ENCODE results near the gene AKT2.
A peak's percentile ranks its signal among the peaks of the same experiment; 100 is the strongest.

Gene AKT2

GRCh38 chr19:40298026-40298425, 12.9 kb upstream of the AKT2 start:
- no peak for DNase-seq

DNA sequence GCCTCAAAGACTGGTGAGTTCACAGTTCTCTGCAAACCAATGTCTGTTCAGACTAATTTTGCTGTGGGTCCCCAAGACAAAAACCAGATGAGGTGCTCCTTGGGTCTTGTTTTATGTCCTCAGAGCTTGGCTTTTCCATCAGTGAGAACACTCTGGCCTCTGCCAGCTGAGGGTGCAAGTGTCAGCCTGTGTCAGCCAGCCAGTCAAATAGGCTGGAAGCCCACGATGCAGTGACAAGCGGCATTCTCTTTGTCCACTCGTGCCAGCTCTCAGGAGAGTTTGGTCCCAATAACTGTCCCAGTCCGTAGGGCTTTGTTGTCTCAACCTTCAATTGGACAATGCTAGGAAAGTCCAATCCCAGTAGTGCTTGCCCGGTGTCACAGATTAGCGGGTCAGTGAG, 9.4 kb upstream of the AKT2 start:
- DNase-seq, result no peak

DNA sequence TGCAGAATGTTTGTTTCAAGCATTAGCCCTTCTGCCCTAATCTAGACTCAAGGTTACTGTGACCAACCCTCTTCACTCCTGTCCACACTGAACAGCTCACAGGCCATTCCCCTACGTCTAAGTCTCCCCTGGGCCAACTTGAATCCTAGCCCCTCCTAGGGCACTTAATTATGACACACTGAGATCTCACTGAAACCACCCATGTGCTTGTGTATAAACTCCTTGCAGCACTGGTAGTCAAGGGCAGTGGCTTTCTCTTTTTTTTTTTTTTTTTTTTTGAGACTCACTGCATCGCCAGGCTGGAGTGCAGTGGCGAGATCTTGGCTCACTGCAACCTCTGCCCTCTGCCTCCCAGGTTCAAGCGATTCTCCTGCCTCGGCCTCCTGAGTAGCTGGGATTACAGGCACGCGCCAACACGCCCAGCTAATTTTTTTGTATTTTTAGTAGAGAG, 1.9 kb upstream of the AKT2 start:
- DNase-seq, result no peak

GRCh38 chr19:40286235-40286970, 1.3 kb upstream of the AKT2 start:
- DNase-seq, result peak; percentile 33

GRCh38 chr19:40285353-40286234, 449 bp upstream of the AKT2 start:
- DNase-seq, result peak; percentile 99

GRCh38 chr19:40284251-40284500, 969 bp downstream of the AKT2 start:
- no peak for DNase-seq

- DNase-seq, result peak; percentile 58
These were observed 1.5 kb downstream of the AKT2 start for GRCh38 chr19:40283414-40284250.

- no peak for DNase-seq
These were observed 2.2 kb downstream of the AKT2 start for GRCh38 chr19:40282920-40283319.

GRCh38 chr19:40282209-40282580, 3.0 kb downstream of the AKT2 start:
- no peak for DNase-seq

DNA sequence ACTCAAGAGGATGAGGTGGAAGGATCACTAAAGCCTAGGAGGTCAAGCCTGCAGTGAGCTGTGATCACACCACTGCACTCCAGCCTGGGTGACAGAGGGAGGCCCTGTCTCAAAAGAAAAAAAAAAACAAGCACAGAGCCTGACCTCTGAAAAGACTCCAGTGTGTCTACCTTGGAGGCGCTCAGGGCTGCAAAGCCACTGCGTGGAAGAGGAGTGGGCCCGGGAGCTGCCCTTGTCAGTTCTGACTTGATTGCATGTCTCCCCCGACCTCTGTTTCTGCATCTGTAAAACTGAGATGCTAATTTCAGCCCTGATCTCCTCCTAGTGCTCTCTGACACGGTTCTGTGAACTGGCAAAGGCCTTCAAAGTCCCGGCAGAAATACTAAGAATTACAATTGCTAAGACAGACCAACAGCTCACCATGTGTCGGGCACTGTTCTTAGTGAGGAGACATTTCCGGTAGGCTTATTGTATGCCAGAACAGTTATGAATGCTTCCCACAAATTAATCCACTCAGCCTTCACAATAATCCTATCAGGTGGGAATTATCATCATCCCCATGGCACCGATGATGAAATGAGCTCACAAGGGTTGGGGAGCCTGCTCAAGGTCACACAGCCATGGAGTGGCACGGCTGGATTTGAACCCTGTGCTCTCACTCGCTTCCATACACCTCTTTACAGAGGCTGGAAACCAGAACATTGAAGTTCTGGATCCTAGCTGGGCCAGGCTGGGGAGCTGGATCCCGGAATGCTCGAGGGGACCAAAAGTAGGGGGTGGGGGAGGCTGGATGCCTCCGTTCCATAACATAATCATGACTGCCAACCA, 3.5 kb downstream of the AKT2 start:
- DNase-seq, result no peak

DNA sequence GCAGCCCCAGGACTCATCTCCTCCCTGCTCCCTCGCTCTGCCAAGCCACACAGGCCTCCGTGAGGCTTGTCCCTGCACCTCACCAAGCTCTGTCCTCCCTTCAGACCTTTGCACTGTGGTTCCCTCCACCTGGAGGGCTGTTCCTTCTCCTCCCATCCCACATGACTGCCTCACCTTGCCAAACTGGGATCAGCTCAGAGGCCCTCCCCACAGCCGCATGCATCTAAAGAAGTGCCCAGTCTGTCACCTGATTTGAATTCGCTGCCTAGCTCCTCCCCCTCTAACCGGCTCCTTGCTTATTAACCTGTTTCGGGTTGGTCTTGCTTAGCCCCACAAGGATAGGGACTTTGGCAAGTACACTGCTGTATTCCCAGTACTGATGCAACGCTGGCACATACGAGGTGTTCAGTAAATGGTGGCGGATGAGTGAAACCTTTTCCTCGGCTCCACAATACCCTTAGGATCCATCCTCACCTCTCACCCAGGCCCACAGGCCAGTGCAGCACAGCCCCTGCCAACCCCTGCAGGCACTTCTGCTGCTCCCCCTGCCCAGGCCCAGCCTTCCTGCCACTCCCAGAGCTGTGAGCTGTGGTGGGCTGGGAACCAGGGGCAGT, 4.4 kb downstream of the AKT2 start:
- no peak for DNase-seq

- DNase-seq, result no peak
These were observed 5.2 kb downstream of the AKT2 start for GRCh38 chr19:40279761-40280607.

GRCh38 chr19:40279120-40279551, 6.0 kb downstream of the AKT2 start:
- peak; percentile 94 for DNase-seq

DNA sequence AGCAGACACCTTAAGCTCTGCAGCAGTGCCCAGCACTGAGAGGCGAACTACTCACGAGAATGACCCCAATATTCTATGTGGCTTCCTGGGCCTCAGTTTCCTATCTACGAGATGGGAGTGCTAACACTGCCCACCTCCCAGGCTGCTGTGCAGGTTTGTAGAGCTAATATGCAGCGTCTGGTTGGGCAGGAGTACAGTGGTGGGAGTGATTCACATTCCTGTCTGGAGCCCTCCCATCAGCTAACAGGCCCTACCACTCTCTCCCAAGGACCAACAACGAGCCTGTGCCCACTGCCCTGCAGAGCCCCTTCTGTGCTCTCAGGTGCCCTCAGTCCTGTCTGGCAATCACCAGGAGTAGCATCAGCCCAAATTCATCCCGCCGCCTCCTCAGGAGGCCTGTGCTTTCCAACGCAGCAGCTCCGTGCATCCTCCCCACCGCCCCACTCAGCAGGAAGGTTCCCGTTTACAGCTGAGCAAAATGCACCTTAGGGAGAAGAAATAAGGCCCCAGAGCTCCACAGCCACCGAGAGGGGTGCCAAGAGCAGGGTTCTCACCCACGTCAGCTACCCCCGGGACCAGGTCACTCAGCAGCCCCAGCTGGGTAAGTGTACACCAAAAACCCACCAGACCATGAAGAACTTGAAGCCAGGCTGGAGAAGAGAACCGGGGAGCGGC, 6.6 kb downstream of the AKT2 start:
- no peak for DNase-seq

- no peak for DNase-seq
These were observed 7.6 kb downstream of the AKT2 start for GRCh38 chr19:40277356-40278059.

DNA sequence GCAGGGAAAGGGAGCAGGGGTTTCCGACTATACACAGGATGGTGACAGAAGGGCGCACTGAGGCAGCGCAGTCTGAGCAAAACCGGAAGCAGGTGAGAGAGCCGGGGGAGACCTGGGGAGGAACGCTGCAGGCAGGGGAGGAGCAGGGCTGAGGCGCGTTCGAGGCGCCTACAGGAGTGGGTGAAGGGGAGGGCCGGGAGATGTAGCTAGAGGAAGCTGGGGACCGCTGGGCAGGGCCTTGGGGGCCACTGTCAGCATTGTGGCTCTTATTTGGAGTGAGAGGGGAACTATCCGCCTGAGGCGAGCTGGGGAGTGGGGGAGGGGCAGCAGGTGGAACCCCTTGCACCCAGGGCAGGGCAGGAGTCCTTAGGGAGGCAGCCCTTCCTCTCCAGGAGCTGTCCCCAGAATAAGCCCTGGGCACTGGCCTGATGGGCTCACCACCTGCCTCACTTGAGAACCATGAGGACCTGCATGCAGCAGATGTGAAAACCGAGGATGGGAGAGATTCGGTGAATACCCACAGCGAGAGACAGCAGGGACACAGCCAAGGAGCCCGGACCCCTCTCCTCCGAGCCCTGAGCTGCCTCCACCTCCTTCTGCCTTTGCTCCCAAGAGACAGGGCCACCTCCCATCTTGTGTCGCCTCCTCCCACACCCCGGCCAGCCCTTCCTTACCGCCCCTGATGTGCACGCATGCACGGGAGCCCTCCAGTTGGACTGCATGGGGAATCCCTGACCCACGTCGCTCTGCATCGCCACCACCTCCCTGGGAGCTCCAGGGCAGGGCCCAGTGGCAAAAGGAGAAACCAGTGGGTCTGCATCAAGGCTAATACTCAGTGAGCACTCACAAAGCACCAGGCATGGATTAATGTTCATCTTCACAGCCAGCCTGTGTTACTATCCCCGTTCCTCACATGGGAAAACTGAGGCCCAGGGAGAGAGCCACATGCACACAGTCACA, 10.3 kb downstream of the AKT2 start:
- no peak for DNase-seq

DNA sequence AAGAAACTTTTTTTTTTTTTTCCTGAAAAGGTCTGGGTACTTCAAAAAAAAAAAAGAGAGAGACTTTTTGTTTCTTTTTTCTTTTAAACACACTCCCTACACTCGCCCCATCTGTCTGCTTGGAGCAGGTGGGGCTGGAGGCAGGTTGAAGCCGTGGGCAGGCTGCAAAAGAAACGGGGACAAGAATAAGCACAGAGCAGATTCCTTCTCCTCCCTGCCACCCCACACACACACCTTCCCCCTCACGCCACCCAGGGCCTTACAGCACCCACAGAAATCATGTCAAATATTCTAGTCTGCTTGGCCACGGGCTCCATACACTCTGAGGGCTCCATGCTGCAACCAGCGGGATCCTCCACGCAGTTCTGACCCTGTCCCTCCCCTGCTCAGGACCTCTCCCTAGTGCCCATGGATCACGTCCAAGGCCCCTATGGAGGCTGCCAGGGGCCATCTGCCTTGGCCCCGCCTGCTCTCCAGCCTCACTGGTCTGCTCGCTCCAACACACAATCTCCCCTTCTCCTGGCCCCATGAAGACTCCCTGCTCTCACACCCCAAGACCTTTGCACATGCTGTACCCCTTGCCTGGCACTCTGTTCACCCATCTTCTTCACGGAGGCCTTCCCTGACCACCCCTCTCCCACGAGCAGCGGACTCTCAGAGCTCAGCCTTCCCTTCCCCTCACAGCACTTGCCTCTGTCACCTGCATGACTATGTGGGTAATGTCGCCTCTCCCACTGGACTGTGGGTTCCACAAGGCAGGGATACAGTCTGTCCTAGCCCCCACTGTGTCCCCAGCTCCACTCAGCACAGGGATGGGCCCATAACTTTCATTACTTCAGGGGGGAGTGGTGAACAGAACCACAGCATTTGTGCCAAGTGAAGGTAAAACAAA, 11.4 kb downstream of the AKT2 start:
- peak; percentile 16 for DNase-seq

GRCh38 chr19:40272261-40272660, 12.9 kb downstream of the AKT2 start:
- DNase-seq, result no peak
